H1 (cell line): Measurements from ENCODE around the gene GALNT5. TPM values are rescaled to one million over a fixed set of nuclear protein-coding genes. Genes with fewer than 3 reads are reported as not detected.

Source experiments
- BACH1 ChIP-seq: IDR thresholded peaks from 2 replicates; pipeline ENCODE4 v1.6.1; 2012; ENCODE audit warnings: low read length, improper control_type of control experiment
- CREB1 ChIP-seq: IDR thresholded peaks from 2 replicates; pipeline ENCODE4 v1.6.1; 2012; ENCODE audit warnings: inconsistent platforms
- EGR1 ChIP-seq: IDR thresholded peaks from 2 replicates; pipeline ENCODE4 v1.6.1; 2011; ENCODE audit warnings: low read depth, low read length, borderline replicate concordance
- POLR2AphosphoS5 ChIP-seq: IDR thresholded peaks from 2 replicates; pipeline ENCODE4 v1.6.1; 2011; ENCODE audit warnings: low read depth, low read length
- polyA plus RNA-seq, 7 experiments: library from polyadenylated mRNA; depleted of rRNA in 3 of 7; stranded (reverse) in 5 of 7; unstranded in 2 of 7; fragments of >200 nt in 5 of 7; fragments of 200-250 nt in 2 of 7; gene quantifications; 1 replicate in 5 of 7; 2 replicates in 1 of 7; 4 replicates in 1 of 7; pipeline versions ENCODE4 v1.2.1 to v1.2.3, GENCODE V29; 2011 to 2013; ENCODE audit warnings: missing spikeins in 2 of 7, mixed read lengths in 2 of 7
- total RNA-seq: library from RNA; stranded (reverse); fragmentation: NEBNext Ultra II Directional; extraction: Animal tissue kit (Norgen Biotek cat#: 25700); gene quantifications from 2 replicates; pipeline ENCODE4 v1.2.1, GENCODE V29; 2021
- TF ChIP-seq, protein P1 (sequence below), 3 experiments: IDR thresholded peaks; 1 replicate in 2 of 3; 2 replicates in 1 of 3; pipeline versions ENCODE4 v1.5.1 to v1.6.1; 2011; ENCODE audit warnings: low read length in 3 of 3, mild to moderate bottlenecking in 3 of 3, inconsistent platforms in 2 of 3, low read depth in 1 of 3, moderate library complexity in 1 of 3; ENCODE audit not compliant: insufficient read depth in 1 of 3; ENCODE audit errors: control extremely low read depth in 1 of 3

The GALNT5 gene
- total and polyA plus RNA-seq, 2 of the 8 experiments (the other 6 are each of a cell fraction or from before 2014, with no cell fraction given), result 0.02 to 0.06 TPM

DNA sequence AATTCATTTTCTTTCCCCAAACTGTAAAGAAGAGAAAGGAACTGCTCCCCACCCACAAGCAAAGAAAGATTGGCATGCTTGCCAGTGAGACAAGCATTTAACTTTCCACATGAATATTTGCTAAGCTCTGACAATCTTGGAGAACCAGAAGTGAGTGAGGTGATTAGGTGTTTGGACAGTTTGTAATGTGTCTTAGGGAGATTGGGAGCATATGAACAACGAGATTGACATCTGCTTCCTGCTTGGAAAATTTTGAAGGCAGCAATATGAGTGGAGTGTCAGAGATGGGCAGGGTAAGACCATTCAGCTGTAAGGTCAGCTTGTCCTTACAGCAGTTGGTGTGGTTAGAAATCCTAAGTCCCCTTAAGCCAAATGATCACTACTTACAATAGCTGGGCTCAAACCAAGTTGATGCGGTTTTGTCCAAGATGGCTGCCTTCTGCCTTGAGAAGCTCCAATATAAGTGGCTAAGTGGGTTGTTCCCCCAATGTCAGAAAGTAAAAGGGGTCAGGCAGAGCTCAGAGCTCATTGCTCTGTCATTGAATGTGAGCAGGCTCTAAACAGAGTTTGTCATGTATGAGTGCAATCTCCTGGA is 36.0 kb upstream of the GALNT5 start (continued):
- TF ChIP-seq POLR2AphosphoS5 (no peak), CREB1 (no peak), BACH1 (no peak), EGR1 (no peak)
- TF ChIP-seq, protein P1, sequence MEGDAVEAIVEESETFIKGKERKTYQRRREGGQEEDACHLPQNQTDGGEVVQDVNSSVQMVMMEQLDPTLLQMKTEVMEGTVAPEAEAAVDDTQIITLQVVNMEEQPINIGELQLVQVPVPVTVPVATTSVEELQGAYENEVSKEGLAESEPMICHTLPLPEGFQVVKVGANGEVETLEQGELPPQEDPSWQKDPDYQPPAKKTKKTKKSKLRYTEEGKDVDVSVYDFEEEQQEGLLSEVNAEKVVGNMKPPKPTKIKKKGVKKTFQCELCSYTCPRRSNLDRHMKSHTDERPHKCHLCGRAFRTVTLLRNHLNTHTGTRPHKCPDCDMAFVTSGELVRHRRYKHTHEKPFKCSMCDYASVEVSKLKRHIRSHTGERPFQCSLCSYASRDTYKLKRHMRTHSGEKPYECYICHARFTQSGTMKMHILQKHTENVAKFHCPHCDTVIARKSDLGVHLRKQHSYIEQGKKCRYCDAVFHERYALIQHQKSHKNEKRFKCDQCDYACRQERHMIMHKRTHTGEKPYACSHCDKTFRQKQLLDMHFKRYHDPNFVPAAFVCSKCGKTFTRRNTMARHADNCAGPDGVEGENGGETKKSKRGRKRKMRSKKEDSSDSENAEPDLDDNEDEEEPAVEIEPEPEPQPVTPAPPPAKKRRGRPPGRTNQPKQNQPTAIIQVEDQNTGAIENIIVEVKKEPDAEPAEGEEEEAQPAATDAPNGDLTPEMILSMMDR (IDR thresholded peaks at IDR 0.05; ENCODE audit: control extremely low read depth in 1 of 3, insufficient read depth in 1 of 3, low read depth in 1 of 3, low read length in 3 of 3), result no peak
